IPS DF 6.9 (cell line): ENCODE data around the gene MFSD6.
A peak's percentile ranks its signal among the peaks of the same experiment; 100 is the strongest.

Experiments
- DNase-seq: peaks from one replicate; pipeline ENCODE4 v3.0.0-alpha.2; 2013; ENCODE audit warnings: low read depth, low spot score
- H3K27ac ChIP-seq: one replicate; pipeline ENCODE4 v1.5.1; 2013; ENCODE audit warnings: low read length, control low read depth
- H3K27me3 ChIP-seq: 2 replicates; pipeline ENCODE4 v1.6.1; 2013; ENCODE audit warnings: mild to moderate bottlenecking, low read length; ENCODE audit not compliant: control insufficient read depth, insufficient read depth
- H3K36me3 ChIP-seq: 2 replicates; pipeline ENCODE4 v1.6.1; 2013; ENCODE audit warnings: low read length; ENCODE audit not compliant: control insufficient read depth, insufficient read depth
- H3K4me1 ChIP-seq: 2 replicates; pipeline ENCODE4 v1.6.1; 2013; ENCODE audit warnings: low read length; ENCODE audit not compliant: control insufficient read depth, insufficient read depth
- H3K4me3 ChIP-seq: 2 replicates; pipeline ENCODE4 v1.5.1; 2013; ENCODE audit warnings: mild to moderate bottlenecking, low read length
- H3K9me3 ChIP-seq: 2 replicates; pipeline ENCODE4 v1.6.1; 2013; ENCODE audit warnings: low read length, inconsistent platforms; ENCODE audit not compliant: control insufficient read depth, insufficient read depth
- WGBS: extraction: QIAGEN DNeasy Blood & Tissue Kit; methylation state at CpG from one replicate; pipeline ENCODE4 v1.1.7; 2013; ENCODE audit warnings: mixed read lengths, missing lambda C conversion rate; ENCODE audit not compliant: insufficient read length, insufficient coverage; 5-methylcytosine and 5-hydroxymethylcytosine counted together

The MFSD6 gene

GRCh38 chr2:190527214-190527613, 119.1 kb downstream of the MFSD6 start:
- H3K27ac ChIP-seq, result no peak overlapping the region
- H3K9me3 ChIP-seq, result no peaks in the 10 kb centered on the region
- H3K36me3 ChIP-seq, result no peaks in the 10 kb centered on the region
- H3K4me1 ChIP-seq, result no peaks in the 10 kb centered on the region
- no peaks in the 10 kb centered on the region for H3K27me3 ChIP-seq
- DNase-seq, result no peak
- no CpG with 5 or more reads among the region's 4 CpGs for WGBS
- H3K4me3 ChIP-seq, result no peak overlapping the region

GRCh38 chr2:190527918-190528317, 119.8 kb downstream of the MFSD6 start:
- Histone ChIP-seq H3K27me3 (no peaks in the 10 kb centered on the region), H3K36me3 (no peaks in the 10 kb centered on the region), H3K4me3 (no peak overlapping the region), H3K27ac (no peak overlapping the region), H3K4me1 (no peaks in the 10 kb centered on the region), H3K9me3 (no peaks in the 10 kb centered on the region)
- no peak for DNase-seq

GRCh38 chr2:190528521-190529001, 120.4 kb downstream of the MFSD6 start:
- Histone ChIP-seq H3K27me3 (no peaks in the 10 kb centered on the region), H3K36me3 (no peaks in the 10 kb centered on the region), H3K4me1 (no peaks in the 10 kb centered on the region), H3K9me3 (no peaks in the 10 kb centered on the region), H3K4me3 (no peak overlapping the region), H3K27ac (no peak overlapping the region)
- no CpG with 5 or more reads among the region's 1 CpG for WGBS
- no peak for DNase-seq

DNA sequence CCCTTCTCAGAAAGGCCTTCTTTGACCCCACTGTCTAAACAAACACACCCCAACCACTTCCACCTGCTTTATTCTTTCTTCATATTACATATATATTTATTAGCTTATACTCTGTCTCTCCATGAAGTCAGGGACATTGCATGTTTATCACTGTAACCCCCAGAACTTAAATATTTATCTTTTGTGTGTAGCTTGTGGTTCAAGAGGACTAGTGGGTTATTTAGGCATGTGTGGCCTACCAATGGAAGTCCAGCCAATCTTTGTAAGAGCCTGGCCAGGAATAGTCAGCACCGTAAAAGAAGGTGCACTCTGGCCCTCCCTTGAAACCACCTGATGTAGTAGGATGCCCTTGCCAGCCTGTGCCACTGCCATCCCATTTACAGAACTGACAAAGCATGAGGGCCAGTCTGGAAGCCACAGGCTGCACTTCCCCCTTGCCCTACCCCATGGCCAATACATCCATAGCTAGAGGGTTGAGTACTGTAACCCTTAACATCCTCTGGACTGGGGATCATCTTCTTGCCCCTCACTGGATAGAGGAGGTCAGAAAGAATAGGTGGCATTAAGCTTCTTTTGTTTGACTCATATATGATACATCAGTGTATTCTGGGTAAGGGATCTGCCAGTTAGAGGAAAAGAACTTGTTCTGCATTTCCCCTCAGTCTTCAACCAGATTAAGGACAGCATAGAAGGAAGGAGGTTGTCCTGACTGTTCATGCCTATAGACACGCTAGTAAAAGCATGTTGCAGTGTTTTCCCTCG, 121.5 kb downstream of the MFSD6 start:
- no peaks in the 10 kb centered on the region for H3K9me3 ChIP-seq
- H3K4me3 ChIP-seq, result no peak overlapping the region
- no peak for DNase-seq
- H3K4me1 ChIP-seq, result no peaks in the 10 kb centered on the region
- no peaks in the 10 kb centered on the region for H3K27me3 ChIP-seq
- no CpG with 5 or more reads among the region's 3 CpGs for WGBS
- H3K36me3 ChIP-seq, result no peaks in the 10 kb centered on the region
- no peak overlapping the region for H3K27ac ChIP-seq

GRCh38 chr2:190530248-190530900, 122.2 kb downstream of the MFSD6 start:
- no peaks in the 10 kb centered on the region for H3K4me1 ChIP-seq
- H3K27ac ChIP-seq, result no peak overlapping the region
- no peak for DNase-seq
- no peaks in the 10 kb centered on the region for H3K36me3 ChIP-seq
- WGBS, result no CpG with 5 or more reads among the region's 6 CpGs
- H3K4me3 ChIP-seq, result no peak overlapping the region
- H3K9me3 ChIP-seq, result no peaks in the 10 kb centered on the region
- no peaks in the 10 kb centered on the region for H3K27me3 ChIP-seq

DNA sequence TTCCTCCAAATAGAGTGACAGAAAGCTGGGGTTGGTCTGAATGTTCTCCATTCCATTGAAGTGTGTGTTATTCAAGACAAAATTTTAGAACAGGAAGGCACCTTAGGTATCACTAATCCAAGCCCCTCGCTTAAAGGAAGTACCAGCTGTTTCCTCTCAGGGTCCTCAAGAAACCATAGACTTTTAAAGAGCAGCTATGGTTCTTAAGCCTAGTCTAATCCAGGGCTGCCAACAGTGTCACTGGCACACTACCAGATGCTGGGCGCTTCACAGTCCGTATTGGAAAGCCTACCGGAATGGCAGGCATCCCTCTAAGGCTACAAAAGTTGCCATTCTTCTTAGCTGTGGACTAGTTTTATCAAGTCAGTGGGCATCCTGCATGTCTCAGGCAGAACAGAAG, 124.4 kb downstream of the MFSD6 start:
- WGBS, result no CpG with 5 or more reads among the region's 4 CpGs
- no peaks in the 10 kb centered on the region for H3K36me3 ChIP-seq
- DNase-seq, result no peak
- no peak overlapping the region for H3K4me3 ChIP-seq
- H3K4me1 ChIP-seq, result 0 out of 2 replicates have a peak, but pooled peaks cover 1% of the 10 kb centered on the region
- no peak overlapping the region for H3K27ac ChIP-seq
- no peaks in the 10 kb centered on the region for H3K27me3 ChIP-seq
- H3K9me3 ChIP-seq, result no peaks in the 10 kb centered on the region

DNA sequence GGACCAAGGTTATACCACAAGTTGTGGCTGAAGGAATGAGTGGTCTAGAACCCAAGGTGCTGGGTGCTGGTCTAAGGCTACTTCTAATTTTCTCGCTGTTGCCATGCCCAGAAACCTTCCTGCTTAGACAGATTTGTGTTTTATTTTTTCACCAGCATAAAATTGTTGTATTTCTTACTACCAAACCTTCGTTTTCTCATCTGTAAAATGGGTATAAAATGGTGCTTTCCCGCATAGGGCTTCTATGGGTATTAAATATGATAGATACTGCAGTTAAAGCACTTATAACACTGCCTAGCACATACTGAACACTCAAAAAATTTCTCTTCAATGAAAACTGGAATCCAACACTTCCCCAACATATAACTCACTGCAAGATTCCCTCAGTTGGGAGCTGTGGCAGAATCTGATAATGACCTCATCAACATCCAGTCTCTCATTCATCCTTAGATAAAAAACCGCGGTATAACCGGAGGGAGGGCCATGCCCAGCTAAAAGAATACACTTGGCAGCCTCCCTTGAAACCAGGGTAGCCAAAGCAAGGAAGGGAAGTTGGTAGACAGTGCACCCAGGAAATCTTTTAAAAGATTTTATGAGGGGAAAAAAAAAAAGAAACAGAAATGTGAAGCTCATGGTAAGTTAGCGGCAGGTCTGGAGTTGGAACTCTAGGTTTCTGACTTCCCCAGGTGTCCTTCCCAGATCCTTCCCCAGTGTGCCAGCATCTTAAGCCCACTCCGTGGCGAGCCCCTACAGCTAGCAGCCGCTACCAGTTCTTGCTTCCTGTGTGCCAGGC, 125.2 kb downstream of the MFSD6 start:
- Histone ChIP-seq H3K4me1 (0 out of 2 replicates have a peak, but pooled peaks cover 1% of the 10 kb centered on the region), H3K4me3 (peak overlapping the region; percentile 45; the same call in 1 of the 2 replicates), H3K9me3 (no peaks in the 10 kb centered on the region), H3K27me3 (no peaks in the 10 kb centered on the region), H3K27ac (no peak overlapping the region), H3K36me3 (no peaks in the 10 kb centered on the region)
- no CpG with 5 or more reads among the region's 10 CpGs for WGBS
- DNase-seq, result no peak

GRCh38 chr2:190533968-190534309, 125.8 kb downstream of the MFSD6 start:
- Histone ChIP-seq H3K36me3 (no peaks in the 10 kb centered on the region), H3K27ac (no peak overlapping the region), H3K27me3 (no peaks in the 10 kb centered on the region), H3K4me1 (0 out of 2 replicates have a peak, but pooled peaks cover 1% of the 10 kb centered on the region), H3K4me3 (peak overlapping the region; percentile 45; the same call in 1 of the 2 replicates), H3K9me3 (no peaks in the 10 kb centered on the region)
- no CpG with 5 or more reads among the region's 13 CpGs for WGBS
- no peak for DNase-seq

DNA sequence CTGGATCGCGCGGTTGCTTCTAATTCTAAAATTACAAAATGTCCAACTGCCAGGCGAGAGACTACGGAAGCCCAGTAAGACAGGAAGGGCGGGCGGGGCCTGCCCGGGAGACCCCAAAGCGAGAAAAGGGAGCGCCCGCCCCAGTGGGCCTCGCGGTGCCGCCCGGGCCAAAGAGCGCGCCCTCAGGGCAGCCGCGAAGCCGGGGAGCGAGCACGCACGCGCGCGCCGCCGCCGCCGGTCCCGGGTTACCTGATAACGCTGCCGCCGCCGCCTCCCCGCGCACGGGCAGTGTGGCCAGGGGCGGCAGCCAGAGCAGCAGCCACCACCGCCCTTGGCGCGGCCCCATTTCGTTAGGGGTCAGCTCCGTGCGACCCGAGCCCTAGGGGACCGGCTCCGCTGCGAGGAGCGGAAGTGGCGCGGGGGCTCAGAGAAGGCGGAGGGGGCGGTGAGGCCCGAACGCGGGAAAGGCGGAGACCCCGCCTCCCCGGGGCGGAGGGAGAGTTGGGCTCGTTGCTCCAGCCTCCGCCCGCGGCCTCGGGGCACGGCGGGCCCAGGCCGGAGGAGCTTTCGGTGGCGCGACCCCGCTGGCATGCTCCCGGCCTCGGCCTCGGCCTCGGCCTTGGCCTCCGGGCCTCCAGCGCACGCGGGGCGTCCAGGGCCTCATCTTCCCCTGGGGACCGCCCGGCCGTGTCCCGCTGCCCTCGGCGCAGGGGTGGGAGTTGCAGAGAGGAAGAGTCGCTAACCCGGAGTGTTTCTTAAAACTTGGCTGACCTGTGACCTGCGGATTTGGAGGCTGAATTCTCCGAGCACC, 126.4 kb downstream of the MFSD6 start, which contains the start of gene NEMP2:
Gene NEMP2, minus strand, starts transcription at position 413 of the 811 bp plus-strand sequence. Its CDS starts 67 bp downstream, at position 346.
- H3K27me3 ChIP-seq, result no peaks in the 10 kb centered on the region
- 0 out of 2 replicates have a peak, but pooled peaks cover 1% of the 10 kb centered on the region for H3K4me1 ChIP-seq
- no peaks in the 10 kb centered on the region for H3K36me3 ChIP-seq
- peak within 1 kb of the TSS; percentile 45; the same call in 1 of the 2 replicates for H3K4me3 ChIP-seq
- H3K27ac ChIP-seq, result no peak within 1 kb of the TSS
- WGBS, result no CpG with 5 or more reads among the region's 92 CpGs
- no peaks in the 10 kb centered on the region for H3K9me3 ChIP-seq
- peak; percentile 52 for DNase-seq

- Histone ChIP-seq H3K9me3 (no peaks in the 10 kb centered on the region), H3K36me3 (no peaks in the 10 kb centered on the region), H3K4me3 (peak overlapping the region; percentile 45; the same call in 1 of the 2 replicates), H3K27ac (no peak overlapping the region), H3K4me1 (0 out of 2 replicates have a peak, but pooled peaks cover 1% of the 10 kb centered on the region), H3K27me3 (no peaks in the 10 kb centered on the region)
- no CpG with 5 or more reads among the region's 7 CpGs for WGBS
- no peak for DNase-seq
These were observed 126.9 kb downstream of the MFSD6 start for GRCh38 chr2:190535121-190535439.
